Prostate gland (tissue), 2 donors: ENCODE measurements around the gene NFYC. TPM values are rescaled to one million over a fixed set of nuclear protein-coding genes. Genes with fewer than 3 reads are reported as not detected.

Experiments
- DNase-seq: peaks from one replicate; pipeline ENCODE4 v3.0.0-alpha.2; 2019; ENCODE audit warnings: low spot score
- H3K27ac ChIP-seq, 2 donors: fragments of 200-600 bp; sonication (generic); 2 replicates each; pipeline ENCODE4 v1.5.1; 2017 to 2019
- H3K27me3 ChIP-seq: fragments of 200-600 bp; sonication (generic); replicated peaks from 2 replicates; pipeline ENCODE4 v1.5.1; 2019; ENCODE audit not compliant: insufficient read depth
- H3K36me3 ChIP-seq, 2 donors: fragments of 200-600 bp; sonication (generic); 1 replicate in 1 of 2; 2 replicates in 1 of 2; pipeline versions ENCODE4 v1.5.1 to v1.8.1; 2017 to 2019
- H3K4me1 ChIP-seq: fragments of 200-600 bp; sonication (generic); replicated peaks from 2 replicates; pipeline ENCODE4 v1.5.1; 2019
- H3K4me3 ChIP-seq, 2 donors: fragments of 200-600 bp; sonication (generic); 2 replicates each; pipeline ENCODE4 v1.5.1; 2017 to 2019
- H3K9me3 ChIP-seq: fragments of 200-600 bp; sonication (generic); 2 replicates; pipeline ENCODE4 v1.5.1; 2017
- POLR2A ChIP-seq: fragments of 450-650 bp; IDR thresholded peaks from one replicate; pipeline ENCODE4 v1.6.1; 2016; ENCODE audit warnings: antibody characterized with exemption, mild to moderate bottlenecking
- POLR2AphosphoS5 ChIP-seq: sonication (generic); formaldehyde crosslinking; IDR thresholded peaks from one replicate; pipeline ENCODE4 v1.6.1; 2017; ENCODE audit warnings: antibody characterized with exemption
- WGBS: methylation state at CpG from one replicate; pipeline ENCODE4 v1.1.5; 2018; 5-methylcytosine and 5-hydroxymethylcytosine counted together
- intact Hi-C: fragments of 100-400 bp; cut with DNase I; formaldehyde crosslinking; loops from one replicate; pipeline ENCODE4 v1.14.2; 2022
- total RNA-seq, 2 donors: library from RNA; depleted of rRNA; stranded (reverse); fragments of >200 nt; gene quantifications; one replicate each; pipeline ENCODE4 v1.1.0, GENCODE V29; 2016
- TF ChIP-seq, protein P1 (sequence below), 4 experiments: fragments of 200-600 bp in 2 of 4; fragments of 450-650 bp in 2 of 4; sonication (generic) in 2 of 4; IDR thresholded peaks; 1 replicate in 3 of 4; 2 replicates in 1 of 4; pipeline ENCODE4 v1.5.1; 2016 to 2019; ENCODE audit warnings: antibody characterized with exemption in 4 of 4, mild to moderate bottlenecking in 2 of 4, moderate library complexity in 2 of 4

NFYC gene
- total RNA-seq, 2 donors from 2014 or later: 54.9 to 93.8 TPM

DNA sequence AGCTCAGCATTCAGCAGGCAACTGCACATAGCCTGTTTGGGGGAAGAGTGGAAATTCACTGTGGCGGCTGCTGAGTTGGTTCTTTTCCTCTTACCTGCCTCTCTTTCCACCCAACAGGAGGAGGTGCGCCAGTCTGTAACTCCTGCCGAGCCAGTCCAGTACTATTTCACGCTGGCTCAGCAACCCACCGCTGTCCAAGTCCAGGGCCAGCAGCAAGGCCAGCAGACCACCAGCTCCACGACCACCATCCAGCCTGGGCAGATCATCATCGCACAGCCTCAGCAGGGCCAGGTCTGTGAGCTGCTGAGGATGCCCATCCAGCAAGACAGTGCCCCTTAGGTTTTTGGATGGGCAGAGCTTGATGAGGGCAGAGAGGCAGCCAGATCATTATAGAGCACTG lies 66.5 kb downstream of the NFYC start:
- WGBS: 88% methylated on average over 7 of the region's 7 CpGs
- Histone ChIP-seq H3K27ac (no peak overlapping the region), H3K36me3 (peaks cover 3 to 17% of the 10 kb centered on the region in 2 donors), H3K9me3 (no peaks in the 10 kb centered on the region), H3K4me1 (no peaks in the 10 kb centered on the region), H3K4me3 (no peak overlapping the region), H3K27me3 (no peaks in the 10 kb centered on the region)
- TF ChIP-seq, protein P1, sequence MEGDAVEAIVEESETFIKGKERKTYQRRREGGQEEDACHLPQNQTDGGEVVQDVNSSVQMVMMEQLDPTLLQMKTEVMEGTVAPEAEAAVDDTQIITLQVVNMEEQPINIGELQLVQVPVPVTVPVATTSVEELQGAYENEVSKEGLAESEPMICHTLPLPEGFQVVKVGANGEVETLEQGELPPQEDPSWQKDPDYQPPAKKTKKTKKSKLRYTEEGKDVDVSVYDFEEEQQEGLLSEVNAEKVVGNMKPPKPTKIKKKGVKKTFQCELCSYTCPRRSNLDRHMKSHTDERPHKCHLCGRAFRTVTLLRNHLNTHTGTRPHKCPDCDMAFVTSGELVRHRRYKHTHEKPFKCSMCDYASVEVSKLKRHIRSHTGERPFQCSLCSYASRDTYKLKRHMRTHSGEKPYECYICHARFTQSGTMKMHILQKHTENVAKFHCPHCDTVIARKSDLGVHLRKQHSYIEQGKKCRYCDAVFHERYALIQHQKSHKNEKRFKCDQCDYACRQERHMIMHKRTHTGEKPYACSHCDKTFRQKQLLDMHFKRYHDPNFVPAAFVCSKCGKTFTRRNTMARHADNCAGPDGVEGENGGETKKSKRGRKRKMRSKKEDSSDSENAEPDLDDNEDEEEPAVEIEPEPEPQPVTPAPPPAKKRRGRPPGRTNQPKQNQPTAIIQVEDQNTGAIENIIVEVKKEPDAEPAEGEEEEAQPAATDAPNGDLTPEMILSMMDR (IDR thresholded peaks at IDR 0.05): no peak
- no peak for TF ChIP-seq POLR2AphosphoS5
- DNase-seq: no peak
- intact Hi-C loops: no loop called here

DNA sequence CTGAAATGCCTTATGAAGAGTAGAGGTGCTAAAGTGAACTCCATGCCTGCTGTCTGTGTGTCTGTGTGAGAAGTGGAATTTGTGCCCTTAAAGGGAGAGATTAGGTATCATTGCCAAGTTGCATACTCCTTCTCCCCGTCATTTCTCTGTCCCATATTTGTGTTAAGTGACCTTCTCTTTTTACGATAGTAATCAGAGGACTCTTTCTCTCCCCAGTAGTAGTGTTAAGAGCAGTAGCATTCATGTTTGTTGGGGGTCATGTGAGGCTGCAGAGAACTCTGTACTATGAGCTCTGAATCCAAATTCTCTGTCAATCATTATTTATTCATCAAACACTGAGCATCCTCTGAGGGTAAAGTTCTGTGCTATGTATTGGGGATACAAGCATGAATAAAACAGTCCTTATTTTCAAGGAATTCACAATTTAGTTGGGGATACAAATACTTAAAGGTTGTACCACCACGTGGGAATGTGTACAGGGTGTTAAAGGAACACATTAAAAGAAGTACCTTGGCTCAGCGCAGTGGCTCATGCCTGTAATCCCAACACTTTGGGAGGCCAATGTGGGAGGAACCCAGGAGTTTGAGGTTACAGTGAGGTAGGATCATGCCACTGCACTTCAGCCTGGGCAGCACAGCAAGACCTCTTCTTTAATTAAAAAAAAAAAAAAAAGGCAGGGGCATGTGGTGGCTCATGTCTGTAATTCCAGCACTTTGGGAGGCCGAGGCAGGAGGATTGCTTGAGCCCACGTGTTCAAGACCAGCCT lies 67.3 kb downstream of the NFYC start:
- no peaks in the 10 kb centered on the region for H3K9me3 ChIP-seq
- peaks cover 3 to 17% of the 10 kb centered on the region in 2 donors for H3K36me3 ChIP-seq
- TF ChIP-seq POLR2AphosphoS5: no peak
- TF ChIP-seq, protein P1 (IDR thresholded peaks at IDR 0.05): no peak
- no peak for TF ChIP-seq POLR2A
- WGBS: 82% methylated on average over 6 of the region's 6 CpGs
- no peak overlapping the region for H3K4me3 ChIP-seq
- no peaks in the 10 kb centered on the region for H3K4me1 ChIP-seq
- H3K27me3 ChIP-seq: no peaks in the 10 kb centered on the region
- H3K27ac ChIP-seq: no peak overlapping the region
- DNase-seq: no peak
- intact Hi-C loops: no loop called here

- intact Hi-C loops: no loop called here
- TF ChIP-seq POLR2AphosphoS5: no peak
- TF ChIP-seq POLR2A: no peak
- TF ChIP-seq, protein P1 (IDR thresholded peaks at IDR 0.05): no peak
- H3K27me3 ChIP-seq: no peaks in the 10 kb centered on the region
- no peak overlapping the region for H3K4me3 ChIP-seq
- no peak for DNase-seq
- no peaks in the 10 kb centered on the region for H3K9me3 ChIP-seq
- H3K36me3 ChIP-seq: peaks cover 3 to 15% of the 10 kb centered on the region in 2 donors
- no peaks in the 10 kb centered on the region for H3K4me1 ChIP-seq
- no peak overlapping the region for H3K27ac ChIP-seq
- WGBS: 80% methylated on average over 4 of the region's 4 CpGs
Measured at GRCh38 chr1:40760984-40761383, 69.5 kb downstream of the NFYC start.

- intact Hi-C loops: no loop called here
- Histone ChIP-seq H3K36me3 (peaks cover 10 to 22% of the 10 kb centered on the region in 2 donors), H3K4me1 (no peaks in the 10 kb centered on the region), H3K4me3 (no peak overlapping the region), H3K27ac (no peak overlapping the region), H3K27me3 (no peaks in the 10 kb centered on the region), H3K9me3 (no peaks in the 10 kb centered on the region)
- no peak for DNase-seq
- TF ChIP-seq, protein P1 (IDR thresholded peaks at IDR 0.05): no peak
- no peak for TF ChIP-seq POLR2AphosphoS5
- no peak for TF ChIP-seq POLR2A
- 78% methylated on average over 7 of the region's 7 CpGs for WGBS
Measured at GRCh38 chr1:40762144-40762923, 70.8 kb downstream of the NFYC start.
